WI38 (cell line): ENCODE results near the gene POU2F3.

Experiments used
- H3K4me3 ChIP-seq: 2 replicates; pipeline ENCODE4 v1.5.1; 2011; ENCODE audit warnings: low read depth, mild to moderate bottlenecking, control low read depth, low read length
- CTCF ChIP-seq: IDR thresholded peaks from 2 replicates; pipeline ENCODE4 v1.5.1; 2012; ENCODE audit warnings: low read depth, mild to moderate bottlenecking, control low read depth, low read length

POU2F3 gene

GRCh38 chr11:120216426-120217102 is 23.4 kb upstream of the POU2F3 start:
- TF ChIP-seq CTCF = no peak
- no peak overlapping the region for H3K4me3 ChIP-seq

- no peak overlapping the region for H3K4me3 ChIP-seq
- no peak for TF ChIP-seq CTCF
Observed at GRCh38 chr11:120217526-120217925, 22.4 kb upstream of the POU2F3 start.

GRCh38 chr11:120217941-120218694 is 21.8 kb upstream of the POU2F3 start:
- no peak overlapping the region for H3K4me3 ChIP-seq
- TF ChIP-seq CTCF = no peak

- H3K4me3 ChIP-seq = no peak overlapping the region
- no peak for TF ChIP-seq CTCF
Observed at GRCh38 chr11:120218695-120219033, 21.3 kb upstream of the POU2F3 start.

- TF ChIP-seq CTCF = no peak
Observed at GRCh38 chr11:120219232-120219937, 20.6 kb upstream of the POU2F3 start.

GRCh38 chr11:120219938-120220746 is 19.8 kb upstream of the POU2F3 start:
- no peak overlapping the region for H3K4me3 ChIP-seq
- TF ChIP-seq CTCF = no peak

More at GRCh38 chr11:120219232-120219937, 20.6 kb upstream of the POU2F3 start:
- H3K4me3 ChIP-seq = no peak overlapping the region
